HUES64 (cell line): ENCODE data around the gene KSR2.

Experiments
- H3K27ac ChIP-seq: 2 replicates; pipeline ENCODE4 v1.7.0; 2013; ENCODE audit warnings: low read depth, low read length, inconsistent platforms
- H3K27me3 ChIP-seq: 2 replicates; pipeline ENCODE4 v1.6.1; 2013; ENCODE audit warnings: mild to moderate bottlenecking, low read length; ENCODE audit not compliant: insufficient read depth
- H3K36me3 ChIP-seq: 2 replicates; pipeline ENCODE4 v1.6.1; 2013; ENCODE audit warnings: mild to moderate bottlenecking, low read length; ENCODE audit not compliant: insufficient read depth
- H3K4me1 ChIP-seq: 2 replicates; pipeline ENCODE4 v1.6.1; 2013; ENCODE audit warnings: mild to moderate bottlenecking, low read length, moderate library complexity; ENCODE audit not compliant: insufficient read depth
- H3K4me3 ChIP-seq: 2 replicates; pipeline ENCODE4 v1.5.1; 2013; ENCODE audit warnings: mild to moderate bottlenecking, low read length, moderate library complexity
- H3K9ac ChIP-seq: 2 replicates; pipeline ENCODE4 v1.6.1; 2013; ENCODE audit warnings: mild to moderate bottlenecking, low read depth, low read length
- H3K9me3 ChIP-seq: 2 replicates; pipeline ENCODE4 v1.6.1; 2013; ENCODE audit warnings: low read depth, low read length; ENCODE audit not compliant: insufficient read depth
- WGBS: fragments of 150-250, 120-280 bp; methylation state at CpG from one replicate; pipeline ENCODE4 v1.1.7; 2013; ENCODE audit warnings: missing lambda C conversion rate; 5-methylcytosine and 5-hydroxymethylcytosine counted together

KSR2 gene

DNA sequence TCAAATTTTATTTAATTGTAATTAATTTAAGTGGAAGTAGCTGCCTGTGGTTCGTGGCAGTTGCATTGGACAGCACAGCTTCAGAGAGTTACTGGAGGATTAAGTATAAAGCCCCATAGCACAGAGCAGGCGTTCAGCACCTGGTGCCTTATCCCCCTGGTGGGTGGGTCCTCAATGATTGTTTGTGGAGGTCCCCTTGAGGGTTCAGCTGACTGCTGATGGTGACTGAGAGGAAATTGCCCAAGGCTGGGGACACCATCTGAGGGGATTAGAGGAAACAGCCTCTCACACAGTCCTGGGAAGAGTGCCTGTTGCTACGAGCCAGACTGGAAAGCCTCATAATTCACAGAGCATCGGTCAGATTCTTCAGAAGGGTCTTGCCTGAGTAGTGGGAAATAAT, 524.0 kb downstream of the KSR2 start:
- Histone ChIP-seq H3K4me1 (no peaks in the 10 kb centered on the region), H3K36me3 (no peaks in the 10 kb centered on the region), H3K27me3 (no peaks in the 10 kb centered on the region), H3K9ac (no peak overlapping the region), H3K27ac (no peak overlapping the region), H3K4me3 (no peak overlapping the region), H3K9me3 (no peaks in the 10 kb centered on the region)
- WGBS: 89% methylated on average over 4 of the region's 4 CpGs

DNA sequence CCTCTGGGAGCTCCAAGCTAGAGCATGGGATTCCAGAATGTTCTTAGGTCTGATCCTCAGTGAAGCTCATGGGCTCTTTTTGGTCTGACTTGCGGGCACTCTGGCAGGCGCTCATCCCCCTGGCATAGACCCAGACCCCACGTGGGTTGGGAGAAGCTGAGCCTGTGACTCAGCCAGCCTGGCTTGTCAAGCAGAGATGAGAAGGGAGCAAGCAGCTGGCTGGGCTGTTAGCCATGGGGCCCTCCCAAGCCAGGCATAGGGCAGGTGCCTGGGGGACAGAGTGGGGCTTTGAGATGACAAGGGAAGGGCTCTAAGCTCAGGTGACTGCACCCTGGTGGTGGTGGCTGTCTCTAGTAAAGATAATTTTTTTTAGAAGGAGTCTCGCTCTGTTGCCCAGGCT, 527.0 kb downstream of the KSR2 start:
- Histone ChIP-seq H3K4me1 (no peaks in the 10 kb centered on the region), H3K27ac (no peak overlapping the region), H3K9ac (no peak overlapping the region), H3K27me3 (no peaks in the 10 kb centered on the region), H3K9me3 (no peaks in the 10 kb centered on the region), H3K36me3 (no peaks in the 10 kb centered on the region), H3K4me3 (no peak overlapping the region)
- whole genome bisulfite sequencing: 86% methylated on average over 4 of the region's 4 CpGs

DNA sequence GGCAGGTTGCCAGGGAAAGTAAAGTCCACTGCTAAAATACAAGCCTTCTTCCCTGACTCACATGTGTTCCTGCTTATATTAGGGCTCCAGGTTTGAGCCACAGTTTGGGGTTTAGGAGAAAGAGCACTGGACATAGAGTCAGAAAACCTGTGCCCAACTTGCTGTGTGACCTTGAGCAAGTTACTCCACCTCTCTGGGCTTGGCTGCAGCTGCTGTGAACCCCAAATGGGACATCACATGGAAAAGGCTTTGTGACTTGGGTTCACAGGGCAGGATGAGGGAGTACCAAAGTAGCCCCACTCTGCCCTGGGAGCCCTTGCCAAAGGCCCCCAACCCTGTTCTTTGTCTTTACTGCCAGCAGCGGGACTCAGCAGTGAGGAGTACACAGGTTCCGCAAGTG, 528.4 kb downstream of the KSR2 start:
- Histone ChIP-seq H3K36me3 (no peaks in the 10 kb centered on the region), H3K9me3 (no peaks in the 10 kb centered on the region), H3K27ac (no peak overlapping the region), H3K9ac (no peak overlapping the region), H3K4me3 (no peak overlapping the region), H3K27me3 (no peaks in the 10 kb centered on the region), H3K4me1 (no peaks in the 10 kb centered on the region)
- 95% methylated on average over 2 of the region's 2 CpGs for WGBS

DNA sequence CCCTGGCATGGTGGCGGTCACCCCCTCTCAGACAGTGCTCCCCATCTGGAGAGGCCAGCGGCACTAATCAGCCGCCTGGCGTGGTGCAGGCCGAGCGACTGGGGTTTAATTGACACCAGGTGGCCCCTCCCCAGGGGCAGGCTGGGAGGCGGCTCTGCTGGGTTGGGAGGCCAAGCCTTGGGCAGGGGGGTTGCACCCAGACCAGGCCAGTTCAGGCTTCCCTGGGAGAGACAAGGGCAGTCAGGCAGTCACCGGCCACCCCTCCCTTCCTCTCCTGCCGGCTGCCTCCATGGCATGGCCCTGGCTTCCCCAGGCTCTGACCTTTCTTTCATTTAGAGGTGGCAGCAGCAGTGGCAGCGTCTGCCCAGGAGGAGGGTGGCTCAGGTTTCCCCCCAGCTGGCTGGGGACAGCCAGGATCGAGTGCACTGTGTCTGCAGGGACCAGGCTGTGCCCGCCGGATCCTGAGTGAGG, 529.2 kb downstream of the KSR2 start:
- no peaks in the 10 kb centered on the region for H3K9me3 ChIP-seq
- H3K4me1 ChIP-seq: no peaks in the 10 kb centered on the region
- H3K4me3 ChIP-seq: no peak overlapping the region
- H3K9ac ChIP-seq: no peak overlapping the region
- 78% methylated on average over 13 of the region's 13 CpGs for WGBS
- H3K27ac ChIP-seq: no peak overlapping the region
- no peaks in the 10 kb centered on the region for H3K36me3 ChIP-seq
- no peaks in the 10 kb centered on the region for H3K27me3 ChIP-seq

DNA sequence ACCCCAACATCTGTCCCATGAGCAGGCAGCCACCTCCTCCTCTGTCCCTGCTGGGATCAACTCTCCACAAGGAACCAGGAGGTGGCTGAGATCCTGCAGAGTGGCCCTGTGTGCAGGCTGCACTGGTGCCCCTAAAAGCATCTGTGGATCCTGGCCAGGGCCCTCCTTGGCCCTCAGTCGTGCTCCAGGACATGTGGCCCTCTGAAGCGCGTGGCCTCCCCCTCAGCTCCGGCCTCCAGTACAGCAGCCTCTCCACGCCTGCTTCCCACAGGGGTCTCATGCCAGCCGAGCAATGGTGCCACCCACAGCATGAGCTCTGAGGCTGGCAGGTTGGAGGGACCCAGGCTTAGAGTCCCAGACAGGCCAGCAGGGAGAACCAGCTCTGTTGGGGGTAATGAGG, 530.0 kb downstream of the KSR2 start:
- Histone ChIP-seq H3K9me3 (no peaks in the 10 kb centered on the region), H3K27ac (no peak overlapping the region)
- WGBS: 92% methylated on average over 6 of the region's 6 CpGs

DNA sequence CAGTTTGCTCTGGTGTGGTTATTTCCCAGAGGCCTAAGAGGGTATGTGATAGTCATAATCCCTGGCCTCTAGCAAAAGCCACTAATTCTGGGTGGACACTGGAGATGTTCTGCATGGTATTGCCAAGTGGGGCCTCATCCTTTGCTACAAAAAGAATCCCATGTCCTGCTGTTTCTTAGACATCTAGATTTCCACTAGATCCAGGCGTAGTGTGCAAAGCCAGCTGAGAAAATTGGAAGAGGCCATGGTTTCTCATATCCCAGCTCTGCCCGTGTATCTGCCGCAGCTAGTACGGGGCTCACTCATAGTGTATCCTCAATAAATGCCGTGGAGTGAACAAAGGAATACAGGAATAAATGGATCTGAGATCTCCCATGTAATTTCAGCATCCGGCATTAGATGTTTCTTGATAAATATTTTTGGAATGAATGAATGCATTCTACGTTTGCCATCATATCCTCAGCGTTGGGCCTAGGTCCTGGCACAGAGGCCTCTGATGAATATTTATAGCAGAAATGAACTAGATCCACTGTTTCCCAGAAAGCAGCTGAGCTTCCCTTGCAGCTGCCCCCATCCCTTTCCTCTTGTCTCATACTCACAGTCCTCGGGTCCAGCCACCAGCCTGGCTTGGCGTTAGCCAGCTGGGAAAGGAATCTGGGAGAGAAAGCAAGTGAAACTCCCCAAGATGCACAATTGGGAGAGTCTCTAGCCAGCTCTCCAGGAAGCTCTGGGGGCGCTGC, 531.1 kb downstream of the KSR2 start:
- H3K27me3 ChIP-seq: no peaks in the 10 kb centered on the region
- 93% methylated on average over 11 of the region's 11 CpGs for WGBS
- H3K9ac ChIP-seq: no peak overlapping the region
- H3K4me1 ChIP-seq: no peaks in the 10 kb centered on the region
- H3K27ac ChIP-seq: no peak overlapping the region
- no peaks in the 10 kb centered on the region for H3K36me3 ChIP-seq
- H3K9me3 ChIP-seq: no peaks in the 10 kb centered on the region
- H3K4me3 ChIP-seq: no peak overlapping the region

More for the DNA sequence above, 530.0 kb downstream of the KSR2 start:
- Histone ChIP-seq H3K36me3 (no peaks in the 10 kb centered on the region), H3K9ac (no peak overlapping the region), H3K4me3 (no peak overlapping the region), H3K4me1 (no peaks in the 10 kb centered on the region), H3K27me3 (no peaks in the 10 kb centered on the region)

DNA sequence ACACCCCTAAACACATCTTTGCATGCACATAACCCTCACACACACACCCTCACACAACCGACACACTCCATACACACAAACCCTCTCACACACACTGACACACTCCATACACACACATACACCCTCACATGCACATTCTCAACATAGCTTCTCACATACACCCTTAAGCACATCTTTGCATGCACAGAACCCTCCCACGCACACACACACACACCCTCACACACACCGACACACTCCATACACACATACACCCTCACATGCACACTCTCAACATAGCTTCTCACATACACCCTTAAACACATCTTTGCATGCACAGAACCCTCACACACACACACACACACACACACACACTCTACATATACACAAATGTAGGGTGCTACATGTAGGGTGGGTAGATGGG, 534.9 kb downstream of the KSR2 start:
- Histone ChIP-seq H3K9ac (no peak overlapping the region), H3K27ac (no peak overlapping the region), H3K36me3 (no peaks in the 10 kb centered on the region), H3K9me3 (no peaks in the 10 kb centered on the region), H3K4me3 (no peak overlapping the region), H3K4me1 (no peaks in the 10 kb centered on the region), H3K27me3 (no peaks in the 10 kb centered on the region)
- WGBS: 93% methylated on average over 3 of the region's 3 CpGs

DNA sequence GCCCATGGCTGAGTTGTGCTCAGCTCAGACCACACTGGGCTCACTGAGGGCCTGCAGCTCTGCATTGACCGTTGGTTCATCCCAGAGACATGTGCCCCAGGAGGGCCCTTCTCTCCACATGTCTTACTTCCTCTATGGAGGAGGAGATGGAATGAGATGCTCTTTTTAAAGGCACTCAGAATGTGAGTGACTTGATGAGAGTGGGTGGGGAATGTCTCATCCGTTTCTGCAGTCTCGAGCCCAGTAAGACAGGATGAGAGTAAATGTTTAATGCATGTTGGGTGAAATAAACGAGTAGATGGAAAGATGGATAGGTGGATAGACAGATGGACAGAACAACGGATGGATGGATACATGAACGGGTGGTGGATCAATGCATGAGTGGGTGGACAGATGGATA, 538.5 kb downstream of the KSR2 start:
- Histone ChIP-seq H3K9ac (no peak overlapping the region), H3K27ac (no peak overlapping the region), H3K27me3 (no peaks in the 10 kb centered on the region), H3K36me3 (no peaks in the 10 kb centered on the region), H3K4me3 (no peak overlapping the region), H3K4me1 (no peaks in the 10 kb centered on the region), H3K9me3 (no peaks in the 10 kb centered on the region)
- WGBS: 84% methylated on average over 6 of the region's 6 CpGs

DNA sequence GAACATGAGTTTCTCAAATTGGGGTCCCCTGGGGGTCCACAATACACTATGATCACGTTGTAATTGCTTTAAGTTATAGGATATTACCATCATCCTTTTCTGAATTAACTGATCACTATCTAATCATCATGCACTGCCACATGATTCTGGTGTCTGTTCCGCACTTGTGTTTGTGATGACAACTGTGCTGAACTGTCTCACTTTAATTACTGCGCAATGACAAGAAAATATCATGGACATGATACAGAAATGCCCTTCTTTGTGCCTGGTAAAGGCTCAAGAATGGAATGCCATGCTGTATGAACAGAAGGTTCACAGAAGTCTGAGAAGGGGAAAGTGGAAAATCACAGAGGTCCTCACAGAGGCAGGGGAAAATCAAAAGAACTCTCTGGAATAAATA, 541.6 kb downstream of the KSR2 start:
- no peaks in the 10 kb centered on the region for H3K4me1 ChIP-seq
- 90% methylated on average over 3 of the region's 3 CpGs for WGBS
- no peaks in the 10 kb centered on the region for H3K36me3 ChIP-seq
- H3K9ac ChIP-seq: no peak overlapping the region
- H3K27ac ChIP-seq: no peak overlapping the region
- H3K4me3 ChIP-seq: no peak overlapping the region
- no peaks in the 10 kb centered on the region for H3K9me3 ChIP-seq
- H3K27me3 ChIP-seq: no peaks in the 10 kb centered on the region

DNA sequence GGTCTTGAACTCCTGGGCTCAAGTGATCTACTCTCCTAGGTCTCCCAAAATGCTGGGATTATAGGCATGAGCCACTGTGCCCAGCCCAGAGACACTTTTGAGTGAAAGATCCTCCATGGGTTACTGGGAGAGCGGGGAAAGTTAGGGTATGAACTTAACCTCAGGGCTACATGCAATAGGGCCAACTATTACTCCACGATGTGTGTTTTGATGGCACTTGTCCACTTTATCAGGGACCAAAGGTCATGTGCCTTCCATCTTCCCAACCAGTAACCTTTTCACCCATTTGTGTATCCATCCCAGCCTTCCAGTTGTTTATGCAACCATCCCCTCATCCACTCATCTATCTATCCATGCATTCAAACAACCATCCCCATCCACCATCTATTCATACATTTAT, 546.8 kb downstream of the KSR2 start:
- Histone ChIP-seq H3K4me1 (no peaks in the 10 kb centered on the region), H3K27ac (no peak overlapping the region), H3K4me3 (no peak overlapping the region), H3K36me3 (no peaks in the 10 kb centered on the region), H3K9me3 (no peaks in the 10 kb centered on the region), H3K9ac (no peak overlapping the region), H3K27me3 (no peaks in the 10 kb centered on the region)
- 95% methylated on average over 2 of the region's 2 CpGs for WGBS

DNA sequence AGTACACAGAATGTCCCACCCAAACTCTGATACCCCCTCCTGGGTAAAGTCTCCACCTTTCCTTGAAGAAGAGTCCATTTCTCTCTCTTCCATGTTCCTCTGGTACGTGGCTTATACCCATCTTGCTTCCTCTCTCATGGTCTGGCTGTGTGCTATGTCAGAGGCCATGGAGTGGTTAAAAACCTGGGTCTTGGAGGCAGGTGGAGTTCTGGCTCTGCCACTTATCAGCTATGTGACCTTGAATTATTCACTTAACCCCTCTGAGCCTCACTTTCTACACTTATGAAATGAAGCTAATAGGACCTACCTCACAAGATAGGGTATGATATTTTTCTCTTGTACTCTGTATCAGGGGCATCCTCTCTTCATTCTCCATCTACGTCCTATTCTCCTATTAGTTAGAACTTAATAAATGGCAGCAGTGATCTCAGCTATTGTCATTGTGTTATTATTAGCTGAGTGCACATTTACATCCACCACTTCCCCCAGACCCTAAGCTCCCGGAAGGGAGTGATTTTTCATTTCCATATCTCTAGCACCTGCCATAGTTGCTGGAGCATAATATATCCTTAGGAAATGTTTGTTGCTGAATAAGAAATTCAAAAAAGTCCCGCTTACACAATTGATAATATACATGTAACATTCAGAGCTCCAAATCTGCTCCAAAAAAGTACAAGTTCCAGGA, 547.6 kb downstream of the KSR2 start:
- Histone ChIP-seq H3K4me1 (no peaks in the 10 kb centered on the region), H3K9ac (no peak overlapping the region), H3K36me3 (no peaks in the 10 kb centered on the region), H3K4me3 (no peak overlapping the region), H3K9me3 (no peaks in the 10 kb centered on the region), H3K27ac (no peak overlapping the region), H3K27me3 (no peaks in the 10 kb centered on the region)
- 85% methylated on average over 2 of the region's 4 CpGs for WGBS
